Neural crest cell (in vitro differentiated cells): ENCODE measurements around the gene CSNK2A2. TPM values are rescaled to one million over a fixed set of nuclear protein-coding genes. Genes with fewer than 3 reads are reported as not detected.
A peak's percentile ranks its signal among the peaks of the same experiment; 100 is the strongest.

Source experiments
- DNase-seq: peaks from one replicate; pipeline ENCODE4 v3.0.0; 2021; ENCODE audit warnings: low read depth, mixed read lengths, low spot score
- H3K27ac Mint-ChIP-seq: one replicate; pipeline ENCODE4 v1.8.0; 2021; ENCODE audit warnings: mild to moderate bottlenecking, mixed read lengths; ENCODE audit not compliant: unreplicated experiment
- H3K27me3 Mint-ChIP-seq: 2 replicates; pipeline ENCODE4 v1.8.0; 2021; ENCODE audit warnings: low read depth, mild to moderate bottlenecking, mixed read lengths
- H3K36me3 Mint-ChIP-seq: 2 replicates; pipeline ENCODE4 v1.8.0; 2021; ENCODE audit warnings: low read depth, mild to moderate bottlenecking, mixed read lengths
- H3K4me1 Mint-ChIP-seq: 2 replicates; pipeline ENCODE4 v1.8.0; 2021; ENCODE audit warnings: mixed read lengths
- H3K4me3 Mint-ChIP-seq: one replicate; pipeline ENCODE4 v1.8.0; 2021; ENCODE audit warnings: mild to moderate bottlenecking, mixed read lengths
- H3K9me3 Mint-ChIP-seq: 2 replicates; pipeline ENCODE4 v1.8.0; 2021; ENCODE audit warnings: mixed read lengths
- CTCF ChIP-seq: fragments of 200-600 bp; sonication (generic); conservative IDR thresholded peaks from 2 replicates; pipeline ENCODE4 v1.5.0; 2021; ENCODE audit warnings: antibody characterized with exemption, mild to moderate bottlenecking
- total RNA-seq: library from RNA; stranded (reverse); gene quantifications from 2 replicates; pipeline ENCODE4 v1.2.1, GENCODE V29; 2021

Gene CSNK2A2
- total RNA-seq, 1 donor from 2014 or later, result 116 TPM

- Mint-ChIP-seq H3K9me3 (no peaks in the 10 kb centered on the region), H3K27ac (peak overlapping the region; percentile 82), H3K27me3 (no peaks in the 10 kb centered on the region), H3K4me3 (no peak overlapping the region), H3K36me3 (peaks cover 15% of the 10 kb centered on the region), H3K4me1 (no peaks in the 10 kb centered on the region)
- TF ChIP-seq CTCF, result no peak
- DNase-seq, result no peak
Observed at GRCh38 chr16:58187665-58188421, 10.1 kb downstream of the CSNK2A2 start.

GRCh38 chr16:58187092-58187491 is 10.8 kb downstream of the CSNK2A2 start:
- no peak for TF ChIP-seq CTCF
- no peak for DNase-seq
- Mint-ChIP-seq H3K27me3 (no peaks in the 10 kb centered on the region), H3K4me1 (no peaks in the 10 kb centered on the region), H3K27ac (no peak overlapping the region), H3K4me3 (no peak overlapping the region), H3K36me3 (peaks cover 15% of the 10 kb centered on the region), H3K9me3 (no peaks in the 10 kb centered on the region)

- DNase-seq, result no peak
- no peak overlapping the region for H3K4me3 Mint-ChIP-seq
- H3K9me3 Mint-ChIP-seq, result no peaks in the 10 kb centered on the region
- no peaks in the 10 kb centered on the region for H3K4me1 Mint-ChIP-seq
- peaks cover 17% of the 10 kb centered on the region for H3K36me3 Mint-ChIP-seq
- TF ChIP-seq CTCF, result no peak
- no peak overlapping the region for H3K27ac Mint-ChIP-seq
- H3K27me3 Mint-ChIP-seq, result no peaks in the 10 kb centered on the region
Observed at GRCh38 chr16:58186176-58186944, 11.5 kb downstream of the CSNK2A2 start.

- H3K27ac Mint-ChIP-seq, result no peak overlapping the region
- no peaks in the 10 kb centered on the region for H3K9me3 Mint-ChIP-seq
- no peak for DNase-seq
- H3K36me3 Mint-ChIP-seq, result peaks cover 9% of the 10 kb centered on the region
- H3K4me3 Mint-ChIP-seq, result no peak overlapping the region
- TF ChIP-seq CTCF, result no peak
- no peaks in the 10 kb centered on the region for H3K27me3 Mint-ChIP-seq
- no peaks in the 10 kb centered on the region for H3K4me1 Mint-ChIP-seq
Observed at GRCh38 chr16:58177353-58177710, 20.6 kb downstream of the CSNK2A2 start.

- H3K36me3 Mint-ChIP-seq, result peaks cover 7% of the 10 kb centered on the region
- TF ChIP-seq CTCF, result no peak
Observed at GRCh38 chr16:58176608-58177352, 21.1 kb downstream of the CSNK2A2 start.

More at GRCh38 chr16:58176608-58177352, 21.1 kb downstream of the CSNK2A2 start:
- Mint-ChIP-seq H3K27ac (peak overlapping the region; percentile 1), H3K27me3 (no peaks in the 10 kb centered on the region), H3K4me1 (no peaks in the 10 kb centered on the region), H3K4me3 (no peak overlapping the region), H3K9me3 (no peaks in the 10 kb centered on the region)
- DNase-seq, result no peak
